ENCODE measurements around the gene HTRA2.
A peak's percentile ranks its signal among the peaks of the same experiment; 100 is the strongest.

The HTRA2 gene

GRCh38 chr2:74529357-74530238 is at the start of gene HTRA2, which contains the start of gene AUP1:
HTRA2 (plus strand) TSS chr2:74529933; CDS start chr2:74530007, 74 bp downstream.
AUP1 (minus strand) TSS chr2:74529706; CDS start chr2:74529629, 77 bp downstream.
- H3K9ac ChIP-seq (ENCODE audit: low read length) = peak within 1 kb of the TSS; percentile 98
- peak within 1 kb of the TSS; percentile 100 for H3K4me2 ChIP-seq (ENCODE audit: low read length)
- H3K36me3 ChIP-seq (replicated peaks; ENCODE audit: low read depth, low read length) = peaks cover 51% of the 10 kb centered on the region
- H3K27ac ChIP-seq (ENCODE audit: low read length) = peak within 1 kb of the TSS; percentile 95
- peak within 1 kb of the TSS; percentile 99 for H3K4me3 ChIP-seq (ENCODE audit: low read length)
- peaks cover 44% of the 10 kb centered on the region for H3K4me1 ChIP-seq (ENCODE audit: low read length)
- H3K27me3 ChIP-seq (ENCODE audit: low read depth, low read length) = no peaks in the 10 kb centered on the region
- TF ChIP-seq CTCF (IDR thresholded peaks at IDR 0.05; ENCODE audit: low read depth, low read length) (no peak), EZH2phosphoT487 (IDR thresholded peaks at IDR 0.05; ENCODE audit: low read depth) (no peak)
- peak within 1 kb of the TSS; percentile 49; the same call in 1 of the 2 replicates for H2AFZ ChIP-seq (ENCODE audit: low read depth, low read length)
- no peaks in the 10 kb centered on the region; the same call in 1 of the 2 replicates for H4K20me1 ChIP-seq (ENCODE audit: insufficient read depth, low read length)
- H3K9me3 ChIP-seq (ENCODE audit: insufficient read depth, low read length) = no peaks in the 10 kb centered on the region
- peaks cover 48% of the 10 kb centered on the region for H3K79me2 ChIP-seq (ENCODE audit: low read length)

GRCh38 chr2:74481431-74481830 is 48.3 kb upstream of the HTRA2 start:
- no peaks in the 10 kb centered on the region for H3K9me3 ChIP-seq (ENCODE audit: insufficient read depth, low read length)
- no peak for TF ChIP-seq CTCF (IDR thresholded peaks at IDR 0.05; ENCODE audit: low read depth, low read length)
- no peak for TF ChIP-seq EZH2phosphoT487 (IDR thresholded peaks at IDR 0.05; ENCODE audit: low read depth)
- no peaks in the 10 kb centered on the region for H3K27me3 ChIP-seq (ENCODE audit: low read depth, low read length)
- peak overlapping the region; percentile 99 for H3K4me3 ChIP-seq (ENCODE audit: low read length)
- H3K9ac ChIP-seq (ENCODE audit: low read length) = peak overlapping the region; percentile 80
- H3K79me2 ChIP-seq (ENCODE audit: low read length) = peaks cover 22% of the 10 kb centered on the region
- H3K4me2 ChIP-seq (ENCODE audit: low read length) = peak overlapping the region; percentile 92
- H2AFZ ChIP-seq (ENCODE audit: low read depth, low read length) = no peak overlapping the region
- H3K27ac ChIP-seq (ENCODE audit: low read length) = no peak overlapping the region
- no peaks in the 10 kb centered on the region for H4K20me1 ChIP-seq (ENCODE audit: insufficient read depth, low read length)
- peaks cover 7% of the 10 kb centered on the region for H3K36me3 ChIP-seq (replicated peaks; ENCODE audit: low read depth, low read length)
- peaks cover 8% of the 10 kb centered on the region for H3K4me1 ChIP-seq (ENCODE audit: low read length)

- peak overlapping the region; percentile 79 for H3K27ac ChIP-seq (ENCODE audit: low read length)
- TF ChIP-seq CTCF (IDR thresholded peaks at IDR 0.05; ENCODE audit: low read depth, low read length) = no peak
- no peak for TF ChIP-seq EZH2phosphoT487 (IDR thresholded peaks at IDR 0.05; ENCODE audit: low read depth)
- peak overlapping the region; percentile 99 for H3K4me3 ChIP-seq (ENCODE audit: low read length)
- H4K20me1 ChIP-seq (ENCODE audit: insufficient read depth, low read length) = no peaks in the 10 kb centered on the region
- peak overlapping the region; percentile 80 for H3K9ac ChIP-seq (ENCODE audit: low read length)
- peaks cover 8% of the 10 kb centered on the region for H3K4me1 ChIP-seq (ENCODE audit: low read length)
- H3K4me2 ChIP-seq (ENCODE audit: low read length) = peak overlapping the region; percentile 92
- H2AFZ ChIP-seq (ENCODE audit: low read depth, low read length) = peak overlapping the region; percentile 80
- H3K79me2 ChIP-seq (ENCODE audit: low read length) = peaks cover 22% of the 10 kb centered on the region
- H3K36me3 ChIP-seq (replicated peaks; ENCODE audit: low read depth, low read length) = peaks cover 7% of the 10 kb centered on the region
- H3K27me3 ChIP-seq (ENCODE audit: low read depth, low read length) = no peaks in the 10 kb centered on the region
- no peaks in the 10 kb centered on the region for H3K9me3 ChIP-seq (ENCODE audit: insufficient read depth, low read length)
These were observed 47.6 kb upstream of the HTRA2 start for GRCh38 chr2:74481961-74482800.
